ENCODE measurements around the gene UBTF.

- no peak for TF ChIP-seq REST (IDR thresholded peaks at IDR 0.05)
- no peak for TF ChIP-seq RCOR1 (IDR thresholded peaks at IDR 0.05; ENCODE audit: low read depth, low read length)
- peak; percentile 61 for TF ChIP-seq CTCF (IDR thresholded peaks at IDR 0.05)
Observed at GRCh38 chr17:44203731-44204440, 15.6 kb downstream of the UBTF start.
